KMS-11 (cell line): Measurements from ENCODE around the gene SERGEF.

Source experiments
- H2AFZ ChIP-seq: fragments of 200-600 bp; sonication (generic); 2 replicates; pipeline ENCODE4 v1.6.1; 2016; ENCODE audit warnings: antibody characterized with exemption, mixed run types, low read depth
- H3K27ac ChIP-seq: fragments of 200-600 bp; sonication (generic); 2 replicates; pipeline ENCODE4 v1.6.1; 2016; ENCODE audit warnings: mild to moderate bottlenecking, mixed run types
- H3K27me3 ChIP-seq: fragments of 200-600 bp; sonication (generic); 2 replicates; pipeline ENCODE4 v1.6.1; 2017; ENCODE audit warnings: mild to moderate bottlenecking, low read depth, mixed run types, moderate library complexity; ENCODE audit not compliant: insufficient read depth
- H3K36me3 ChIP-seq: fragments of 200-600 bp; sonication (generic); 2 replicates; pipeline ENCODE4 v1.6.1; 2017; ENCODE audit warnings: mild to moderate bottlenecking, mixed run types; ENCODE audit not compliant: insufficient read depth
- H3K4me1 ChIP-seq: fragments of 200-600 bp; sonication (generic); 2 replicates; pipeline ENCODE4 v1.6.1; 2016; ENCODE audit warnings: mild to moderate bottlenecking, low read depth, mixed run types; ENCODE audit not compliant: poor library complexity, severe bottlenecking
- H3K4me2 ChIP-seq: fragments of 200-600 bp; sonication (generic); 2 replicates; pipeline ENCODE4 v1.7.0; 2016; ENCODE audit warnings: mild to moderate bottlenecking, mixed run types
- H3K4me3 ChIP-seq: fragments of 200-600 bp; sonication (generic); IDR thresholded peaks from 2 replicates; pipeline ENCODE4 v1.6.1; 2017; ENCODE audit warnings: low read depth, low read length, mixed read lengths; ENCODE audit not compliant: insufficient read depth
- H3K79me2 ChIP-seq: fragments of 200-600 bp; sonication (generic); 2 replicates; pipeline ENCODE4 v1.6.1; 2016; ENCODE audit warnings: low read depth, mixed run types; ENCODE audit not compliant: insufficient read depth
- H3K9ac ChIP-seq: fragments of 200-600 bp; sonication (generic); 2 replicates; pipeline ENCODE4 v1.6.1; 2016; ENCODE audit warnings: mild to moderate bottlenecking, mixed run types
- H4K20me1 ChIP-seq: fragments of 200-600 bp; sonication (generic); 2 replicates; pipeline ENCODE4 v1.6.1; 2016; ENCODE audit warnings: mild to moderate bottlenecking, mixed run types; ENCODE audit not compliant: insufficient read depth
- CTCF ChIP-seq: fragments of 200-600 bp; sonication (generic); conservative IDR thresholded peaks from 2 replicates; pipeline ENCODE4 v1.6.1; 2017; ENCODE audit warnings: low read depth, mild to moderate bottlenecking, antibody characterized with exemption, low read length, moderate library complexity, mixed read lengths

Gene SERGEF

GRCh38 chr11:17778956-17779860 lies 233.6 kb downstream of the SERGEF start:
- H3K4me1 ChIP-seq: no peaks in the 10 kb centered on the region
- H3K4me2 ChIP-seq: no peak overlapping the region
- H3K27ac ChIP-seq: no peak overlapping the region
- no peaks in the 10 kb centered on the region for H4K20me1 ChIP-seq
- no peak overlapping the region for H3K4me3 ChIP-seq
- no peak for TF ChIP-seq CTCF
- H3K79me2 ChIP-seq: no peaks in the 10 kb centered on the region
- no peak overlapping the region for H3K9ac ChIP-seq
- no peak overlapping the region for H2AFZ ChIP-seq
- H3K36me3 ChIP-seq: no peaks in the 10 kb centered on the region
- no peaks in the 10 kb centered on the region for H3K27me3 ChIP-seq

GRCh38 chr11:17778352-17778751 lies 234.5 kb downstream of the SERGEF start:
- TF ChIP-seq CTCF: no peak
- Histone ChIP-seq H3K4me1 (no peaks in the 10 kb centered on the region), H3K27me3 (no peaks in the 10 kb centered on the region), H3K27ac (no peak overlapping the region), H3K36me3 (no peaks in the 10 kb centered on the region), H3K4me3 (no peak overlapping the region), H2AFZ (no peak overlapping the region), H3K4me2 (no peak overlapping the region), H3K9ac (no peak overlapping the region), H3K79me2 (no peaks in the 10 kb centered on the region), H4K20me1 (no peaks in the 10 kb centered on the region)

- Histone ChIP-seq H3K9ac (no peak overlapping the region), H4K20me1 (no peaks in the 10 kb centered on the region), H3K79me2 (no peaks in the 10 kb centered on the region), H3K4me2 (no peak overlapping the region), H3K27me3 (no peaks in the 10 kb centered on the region), H3K27ac (no peak overlapping the region), H3K36me3 (no peaks in the 10 kb centered on the region), H3K4me3 (no peak overlapping the region), H2AFZ (no peak overlapping the region), H3K4me1 (no peaks in the 10 kb centered on the region)
- no peak for TF ChIP-seq CTCF
Measured at GRCh38 chr11:17777738-17778091, 235.1 kb downstream of the SERGEF start.

- no peak overlapping the region for H3K4me2 ChIP-seq
Measured at GRCh38 chr11:17777086-17777737, 235.6 kb downstream of the SERGEF start.

More at GRCh38 chr11:17777086-17777737, 235.6 kb downstream of the SERGEF start:
- TF ChIP-seq CTCF: no peak
- Histone ChIP-seq H2AFZ (no peak overlapping the region), H3K27ac (no peak overlapping the region), H3K4me1 (no peaks in the 10 kb centered on the region), H4K20me1 (no peaks in the 10 kb centered on the region), H3K36me3 (no peaks in the 10 kb centered on the region), H3K79me2 (no peaks in the 10 kb centered on the region), H3K9ac (no peak overlapping the region), H3K27me3 (no peaks in the 10 kb centered on the region), H3K4me3 (no peak overlapping the region)
